ENCODE results near the gene DNMT1.
"Not testable (repeated sequence)": the region's sequence is repeated elsewhere in the genome, so short reads cannot be mapped to it uniquely, and the experiment has no call there.

Gene DNMT1

GRCh38 chr19:10201176-10201575 is 6.4 kb upstream of the DNMT1 start:
- POLR2A ChIA-PET, result no interaction called here
- no peak for TF ChIP-seq CTCF (IDR thresholded peaks at IDR 0.05; ENCODE audit: control extremely low read depth, extremely low read depth, low read depth, missing control alignments)
- no peak for DNase-seq (ENCODE audit: extremely low spot score)
- CTCF ChIA-PET, result interaction anchor here (0.7 to 3.1 kb wide), 11 partner anchors 8 to 88 kb away, joined by 3 to 13 read pairs (median 4); no protein-coding TSS in a partner anchor

GRCh38 chr19:10200101-10200500 is 5.3 kb upstream of the DNMT1 start:
- POLR2A ChIA-PET; DNase-seq (ENCODE audit: extremely low spot score): not testable (repeated sequence)
- CTCF ChIA-PET, result interaction anchor here (0.6 to 3.1 kb wide), 5 partner anchors 20 to 191 kb away, joined by 3 to 13 read pairs (median 5); no protein-coding TSS in a partner anchor

- POLR2A ChIA-PET, result interaction anchor here (1.3 kb wide), 1 partner anchor 93 kb away, joined by 4 read pairs; the partner anchor contains the start of gene PPAN
- DNase-seq (ENCODE audit: extremely low spot score), result not testable (repeated sequence)
- CTCF ChIA-PET, result interaction anchor here (0.6 to 2.4 kb wide), 6 partner anchors 16 to 192 kb away, joined by 3 to 9 read pairs (median 4); no protein-coding TSS in a partner anchor
These were observed 4.3 kb upstream of the DNMT1 start for GRCh38 chr19:10198889-10199644.

GRCh38 chr19:10195199-10195519 is 406 bp upstream of the DNMT1 start:
- no peak for TF ChIP-seq CTCF (IDR thresholded peaks at IDR 0.05; ENCODE audit: control extremely low read depth, extremely low read depth, low read depth, missing control alignments)
- ChIA-PET CTCF (interaction anchor here (0.8 to 1.9 kb wide), 3 partner anchors 55 to 194 kb away, joined by 3 to 6 read pairs (median 6); partner anchors contain the start of gene MRPL4), POLR2A (interaction anchor here (0.6 kb wide), 2 partner anchors 25 to 83 kb away, joined by 3 to 7 read pairs; no protein-coding TSS in a partner anchor)
- no peak for DNase-seq (ENCODE audit: extremely low spot score)

- DNase-seq (ENCODE audit: extremely low spot score), result peak; percentile 39
- TF ChIP-seq CTCF (IDR thresholded peaks at IDR 0.05; ENCODE audit: control extremely low read depth, extremely low read depth, low read depth, missing control alignments), result no peak
- CTCF ChIA-PET, result interaction anchor here (0.9 to 2.8 kb wide), 3 partner anchors 33 to 195 kb away, joined by 3 to 9 read pairs (median 6); no protein-coding TSS in a partner anchor
- POLR2A ChIA-PET, result interaction anchor here (0.6 kb wide), 1 partner anchor 29 kb away, joined by 4 read pairs; no protein-coding TSS in a partner anchor
These were observed 808 bp downstream of the DNMT1 start for GRCh38 chr19:10193790-10194499.

- ChIA-PET CTCF (interaction anchor here (1.1 to 2.8 kb wide), 2 partner anchors 57 to 77 kb away, joined by 3 to 9 read pairs; no protein-coding TSS in a partner anchor), POLR2A (no interaction called here)
- no peak for TF ChIP-seq CTCF (IDR thresholded peaks at IDR 0.05; ENCODE audit: control extremely low read depth, extremely low read depth, low read depth, missing control alignments)
- no peak for DNase-seq (ENCODE audit: extremely low spot score)
These were observed 1.8 kb downstream of the DNMT1 start for GRCh38 chr19:10192922-10193321.

GRCh38 chr19:10191347-10191746 is 3.4 kb downstream of the DNMT1 start:
- CTCF ChIA-PET, result interaction anchor here (1.0 to 1.8 kb wide), 3 partner anchors 9 to 59 kb away, joined by 3 to 8 read pairs (median 4); no protein-coding TSS in a partner anchor
- DNase-seq (ENCODE audit: extremely low spot score), result no peak
- POLR2A ChIA-PET, result interaction anchor here (0.6 kb wide), 1 partner anchor 247 kb away, joined by 3 read pairs; no protein-coding TSS in a partner anchor
- no peak for TF ChIP-seq CTCF (IDR thresholded peaks at IDR 0.05; ENCODE audit: control extremely low read depth, extremely low read depth, low read depth, missing control alignments)
